Medulla oblongata (tissue), 1 donor: ENCODE measurements around the gene PGLYRP4.

ENCODE experiments used
- DNase-seq: peaks from one replicate; pipeline ENCODE4 v3.0.0-alpha.2; 2015; ENCODE audit errors: extremely low spot score

The PGLYRP4 gene

DNA sequence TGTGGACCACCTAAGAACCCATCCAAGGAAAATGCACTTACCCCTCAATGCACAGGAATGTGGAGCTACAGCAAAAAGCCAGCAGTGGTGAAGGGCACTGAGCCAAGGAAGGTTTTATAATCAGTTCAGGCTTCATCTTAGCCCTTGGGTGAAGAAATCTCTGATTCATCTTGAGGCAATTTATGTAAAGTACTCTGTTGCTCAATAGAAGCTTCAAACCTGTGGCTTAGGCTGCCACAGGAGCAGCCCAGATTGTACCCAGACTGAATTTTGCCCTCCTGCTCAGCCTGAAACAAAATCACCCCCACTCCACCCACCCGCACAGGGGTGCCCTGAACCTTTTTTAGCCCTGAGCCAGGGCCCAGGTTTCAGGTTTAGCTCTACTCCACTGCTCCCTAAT lies 26.9 kb upstream of the PGLYRP4 start, which contains the start of gene S100A12:
Gene S100A12, minus strand, starts transcription at position 111 of the 400 bp plus-strand sequence. CDS start 1,029 bp downstream, outside the sequence.
- DNase-seq, result no peak

DNA sequence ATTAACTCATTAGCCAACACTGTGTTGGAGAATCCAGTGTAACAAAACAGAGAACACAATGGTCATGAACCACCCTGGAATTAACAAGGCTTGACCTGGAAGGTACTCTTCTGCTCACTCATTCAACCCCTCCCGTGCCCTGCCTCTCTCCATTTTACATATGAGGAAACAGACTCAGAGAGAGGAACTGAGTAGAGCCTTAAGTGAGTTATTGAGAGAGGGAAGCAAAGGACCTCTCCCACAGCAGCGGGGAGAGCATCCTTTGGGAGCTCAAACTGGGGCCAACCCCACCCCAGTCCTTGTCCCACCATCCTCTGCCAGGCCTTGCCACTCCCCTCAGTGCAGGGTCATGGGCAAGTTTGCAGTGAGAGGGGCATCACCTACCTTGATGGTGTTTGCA lies 25.4 kb upstream of the PGLYRP4 start:
- no peak for DNase-seq

DNA sequence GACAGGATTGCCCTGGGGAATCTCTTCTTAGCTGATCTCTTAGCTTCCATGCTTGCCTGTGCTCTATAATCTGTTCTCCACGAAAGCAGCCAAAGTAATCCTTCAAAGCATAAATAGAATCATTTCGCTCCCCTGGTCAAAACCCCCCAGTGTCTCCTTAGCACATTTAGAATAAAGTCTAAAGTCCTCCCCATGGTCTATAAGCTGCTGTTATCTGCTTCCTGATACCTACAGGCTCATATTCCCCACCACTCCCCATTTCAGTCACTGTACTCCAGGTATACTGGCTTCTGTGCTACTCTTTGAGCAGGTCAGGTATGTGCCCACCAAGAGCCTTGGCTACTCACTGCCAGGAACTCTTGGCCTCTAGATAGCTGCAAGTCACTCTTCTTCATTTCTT lies 23.9 kb upstream of the PGLYRP4 start:
- DNase-seq, result no peak

DNA sequence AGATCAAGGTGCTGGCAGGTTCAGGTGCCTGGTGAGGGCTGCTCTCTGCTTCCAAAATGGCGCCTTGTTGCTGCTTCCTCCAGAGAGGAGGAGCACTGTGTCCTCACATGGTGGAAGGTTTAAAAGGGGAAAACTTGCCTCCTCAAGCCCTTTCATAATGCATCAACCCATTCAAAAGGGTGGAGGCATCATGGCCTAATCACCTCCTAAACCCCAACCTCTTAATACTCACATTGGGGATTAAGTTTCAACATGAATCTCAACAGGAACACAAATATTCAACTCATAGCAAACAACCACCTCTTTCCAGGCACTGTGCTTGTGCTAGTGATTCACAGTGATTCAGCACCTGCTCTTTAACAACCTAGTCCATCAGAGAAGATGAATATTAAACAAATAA lies 22.6 kb upstream of the PGLYRP4 start:
- no peak for DNase-seq

DNA sequence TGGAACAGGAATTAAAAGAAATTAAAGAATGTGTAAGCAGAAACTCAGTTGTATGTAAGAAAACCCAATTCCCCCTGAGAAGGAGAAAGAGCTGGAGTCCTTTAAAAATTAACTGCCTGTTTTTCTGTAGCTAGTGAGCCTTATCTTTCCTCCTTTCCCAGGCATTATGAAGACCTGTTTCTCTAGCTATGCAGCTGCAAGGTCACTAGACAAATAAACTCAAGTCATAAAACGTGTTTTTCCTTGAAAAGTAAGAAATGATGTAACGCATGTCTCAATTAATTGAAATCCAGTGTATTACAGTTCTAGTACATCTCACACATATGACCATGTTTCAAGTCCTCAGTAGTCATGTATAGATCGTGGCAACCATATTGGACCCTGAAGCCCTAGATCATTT lies 21.5 kb upstream of the PGLYRP4 start:
- no peak for DNase-seq

DNA sequence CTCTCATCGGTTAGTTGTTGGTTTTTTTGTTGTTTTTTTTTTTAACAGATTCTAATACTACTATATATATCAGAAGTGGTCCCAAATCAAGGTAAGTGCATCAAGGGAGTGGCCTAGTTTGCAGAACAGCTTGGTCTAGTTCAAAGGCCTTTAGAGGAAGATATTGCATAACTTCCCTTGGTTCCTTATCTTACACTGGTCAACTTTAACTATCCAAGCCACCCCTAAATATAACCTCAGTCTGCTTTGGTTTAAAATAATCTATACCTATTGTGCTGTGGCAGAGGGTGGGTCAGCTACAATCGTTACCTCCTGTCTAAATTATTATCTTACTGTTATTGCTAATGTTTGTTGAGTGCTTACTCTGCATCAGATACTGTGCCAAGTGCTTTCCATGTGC lies 19.9 kb upstream of the PGLYRP4 start:
- DNase-seq, result no peak

DNA sequence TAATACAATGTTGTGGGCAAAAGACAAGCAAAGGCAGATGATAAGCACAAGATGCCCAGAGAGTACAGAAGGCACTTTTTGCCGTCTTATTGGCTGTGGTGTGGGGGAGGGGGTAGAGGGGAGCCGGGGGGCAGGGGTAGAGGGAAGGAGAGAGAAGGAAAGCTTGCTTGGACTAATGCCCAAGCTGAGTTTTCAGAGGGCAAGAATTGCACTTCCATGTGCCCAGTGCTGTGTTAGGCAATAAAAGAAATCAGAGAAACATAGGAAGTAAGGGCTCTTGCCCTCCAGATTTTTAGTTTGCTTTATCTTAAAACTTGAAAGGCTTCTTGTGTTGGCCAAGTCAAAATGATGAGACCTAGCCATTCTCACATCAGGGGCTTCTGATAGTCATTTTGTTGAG lies 18.4 kb upstream of the PGLYRP4 start:
- no peak for DNase-seq

DNA sequence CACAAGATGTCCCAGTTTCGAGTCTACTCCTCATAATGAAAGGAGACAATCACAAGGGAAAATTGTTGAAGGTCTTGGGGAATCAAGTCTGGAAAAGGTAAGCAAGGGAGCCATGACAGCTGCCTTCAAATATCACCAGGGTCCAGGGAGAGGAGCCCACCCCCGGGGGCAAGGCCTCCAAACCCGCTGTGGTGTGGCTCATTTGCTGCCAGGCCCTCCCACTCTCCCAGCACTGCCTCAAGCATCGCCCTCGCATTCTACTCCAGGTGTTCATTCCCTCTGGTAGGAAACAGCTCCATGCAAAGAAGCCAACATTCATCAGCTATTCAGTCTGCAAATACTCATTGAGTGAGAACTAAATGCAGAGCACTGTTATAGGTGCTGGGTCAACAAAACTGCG lies 17.6 kb upstream of the PGLYRP4 start:
- no peak for DNase-seq

DNA sequence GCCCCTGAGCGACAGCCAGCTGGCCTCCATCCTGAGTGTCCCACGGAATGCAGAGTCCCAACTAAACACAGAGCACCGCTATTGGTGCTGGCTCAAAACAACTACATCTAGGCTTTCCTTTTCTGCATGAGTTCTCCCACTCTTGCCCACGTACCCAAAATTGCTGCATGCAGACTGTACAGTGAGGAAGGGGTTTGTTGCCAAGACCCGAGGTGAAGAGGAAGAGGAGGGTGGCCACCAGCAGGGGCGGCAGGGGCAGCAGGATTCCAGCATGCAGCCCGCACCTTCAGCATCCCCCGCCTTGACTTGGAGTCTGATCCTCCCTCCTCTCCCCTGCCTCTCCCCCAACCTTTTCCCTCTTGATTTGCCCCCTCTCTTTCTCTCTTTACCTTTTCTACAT lies 17.1 kb upstream of the PGLYRP4 start:
- DNase-seq, result no peak

DNA sequence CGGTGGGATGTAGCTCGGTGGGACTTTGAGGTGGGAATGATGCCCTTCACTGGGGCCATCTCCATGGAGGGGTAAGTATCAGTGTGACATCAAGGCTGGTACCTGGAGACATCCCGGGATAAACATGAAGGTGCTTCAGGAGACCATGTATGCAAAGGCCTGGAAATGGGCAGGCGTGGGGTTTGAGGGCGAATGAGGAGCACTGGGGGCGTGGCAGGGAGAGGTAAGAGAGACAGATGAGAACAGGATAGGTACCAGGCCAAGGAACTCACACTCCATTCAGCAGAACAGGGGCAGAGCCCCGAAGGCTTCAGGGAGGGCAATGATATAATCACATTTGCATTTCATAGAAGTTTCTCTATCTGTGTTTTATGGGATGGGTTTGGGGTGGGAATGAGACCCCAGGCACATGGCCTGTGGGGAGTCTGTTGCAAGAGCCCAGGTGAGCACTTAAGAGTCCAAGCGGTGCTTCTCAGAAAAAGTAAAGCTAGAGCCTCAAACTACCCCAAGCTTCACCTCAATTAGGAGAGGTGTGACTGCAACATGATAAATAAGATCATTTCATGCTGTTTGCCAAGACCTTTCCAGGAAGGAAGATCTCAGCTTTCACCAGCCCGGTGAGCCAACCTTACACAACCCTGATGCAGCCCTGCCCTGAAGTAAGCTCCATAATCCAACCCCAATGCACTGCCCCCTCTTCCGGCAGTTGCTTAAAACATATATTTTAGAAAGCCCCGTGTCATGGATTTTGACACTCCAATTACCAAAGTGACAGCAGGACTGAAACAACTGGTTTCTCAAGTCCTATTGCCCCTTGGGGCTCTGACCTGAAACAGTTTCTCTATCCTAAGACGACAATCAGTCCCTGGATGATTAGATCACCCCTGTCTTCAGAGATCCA lies 16.4 kb upstream of the PGLYRP4 start:
- no peak for DNase-seq

DNA sequence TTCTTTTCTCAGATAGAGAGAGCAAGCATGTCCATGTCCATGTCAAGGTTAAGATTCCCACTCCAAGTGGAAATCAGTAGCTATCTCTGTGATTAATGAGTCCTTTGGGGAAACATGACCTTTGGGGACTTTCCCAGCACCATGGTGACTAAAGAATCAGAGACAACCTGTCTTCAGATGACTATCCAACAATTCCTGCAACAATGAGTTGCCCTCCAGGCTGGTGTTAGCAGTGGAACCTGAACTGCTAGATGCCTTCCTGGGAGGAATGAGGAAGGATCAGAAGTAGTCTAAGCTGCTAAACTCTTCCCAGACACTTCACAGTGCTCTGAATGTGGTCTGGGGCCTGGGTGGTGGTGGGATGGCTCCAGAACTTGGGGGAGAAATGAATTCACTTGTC lies 15.5 kb upstream of the PGLYRP4 start:
- no peak for DNase-seq

DNA sequence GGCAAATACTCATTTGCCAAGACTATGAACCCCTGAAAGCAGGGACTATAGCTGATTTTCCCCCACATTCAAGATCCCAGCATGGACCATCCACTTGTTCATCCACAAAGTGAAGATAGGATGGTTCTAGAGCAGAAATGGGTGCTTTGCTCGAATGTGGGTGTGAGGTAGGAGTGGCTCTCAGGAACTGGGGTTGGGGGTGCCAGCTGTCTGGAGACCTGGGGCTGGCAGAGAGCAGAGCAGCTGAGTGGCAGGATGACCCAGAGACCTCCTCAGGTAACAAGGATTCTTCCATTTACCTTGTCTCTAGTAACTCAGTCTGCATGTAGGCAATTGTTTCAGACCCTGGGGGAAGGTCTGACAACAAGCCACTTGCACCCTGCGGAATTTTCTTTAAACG lies 15.0 kb upstream of the PGLYRP4 start:
- DNase-seq, result no peak

DNA sequence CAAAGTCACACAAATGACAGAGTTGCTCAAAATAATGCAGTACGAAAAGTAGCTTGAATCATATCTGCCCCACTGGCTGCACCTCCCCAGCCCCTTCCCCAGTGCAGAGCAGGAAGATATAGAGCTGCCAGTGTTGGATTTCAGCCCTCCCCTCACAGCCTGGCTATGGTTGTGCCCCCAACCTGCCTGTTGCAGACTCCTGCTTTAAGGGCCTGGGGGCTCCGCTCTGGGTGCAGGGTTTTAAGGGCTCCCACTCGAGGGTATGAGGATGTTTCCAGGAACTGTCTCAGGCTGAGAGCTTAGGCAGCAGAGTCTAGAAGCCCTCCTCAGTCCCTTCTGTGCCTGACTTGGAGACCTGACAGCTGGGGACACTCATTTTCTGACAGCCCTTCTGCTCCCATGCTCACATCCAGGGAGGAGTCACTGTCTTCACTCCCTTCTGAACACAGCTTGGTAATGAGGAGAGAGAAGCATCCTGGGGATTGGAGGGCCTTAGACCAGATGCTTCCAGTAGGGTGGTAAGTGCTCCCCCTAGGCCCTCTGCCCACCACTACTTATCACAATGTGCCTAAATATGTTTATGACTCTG lies 13.6 kb upstream of the PGLYRP4 start:
- DNase-seq, result no peak

DNA sequence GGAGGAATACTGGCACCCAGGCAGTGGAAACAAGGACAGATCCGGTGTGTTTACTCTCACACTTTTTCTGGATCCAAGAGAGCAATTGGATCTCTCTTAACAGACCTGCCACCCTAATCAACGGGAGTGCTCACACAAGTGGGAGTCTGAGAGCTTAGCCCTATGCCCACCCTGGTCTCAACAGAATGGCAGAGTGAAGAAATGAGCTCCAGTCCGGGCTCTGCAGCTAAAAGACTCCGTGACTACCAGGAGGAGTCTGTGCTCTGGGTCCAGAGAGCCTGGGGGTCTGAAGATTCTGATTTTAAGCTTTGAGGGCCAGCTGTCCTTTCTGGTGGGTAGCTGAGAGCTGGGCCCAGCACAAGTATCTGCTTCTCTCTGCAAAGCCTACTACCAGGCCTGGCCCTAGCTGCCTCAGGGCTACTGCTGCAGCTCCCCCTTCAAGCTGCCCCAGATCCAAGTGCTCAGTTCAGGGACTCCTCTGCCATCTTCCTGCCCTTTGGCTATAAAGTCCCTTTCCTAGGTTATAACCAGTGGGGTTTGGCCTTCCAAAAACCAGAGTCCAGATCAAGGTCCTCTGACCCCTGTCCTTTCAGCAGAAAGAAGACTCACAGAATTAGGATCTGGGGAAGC lies 13.0 kb upstream of the PGLYRP4 start:
- DNase-seq, result no peak

DNA sequence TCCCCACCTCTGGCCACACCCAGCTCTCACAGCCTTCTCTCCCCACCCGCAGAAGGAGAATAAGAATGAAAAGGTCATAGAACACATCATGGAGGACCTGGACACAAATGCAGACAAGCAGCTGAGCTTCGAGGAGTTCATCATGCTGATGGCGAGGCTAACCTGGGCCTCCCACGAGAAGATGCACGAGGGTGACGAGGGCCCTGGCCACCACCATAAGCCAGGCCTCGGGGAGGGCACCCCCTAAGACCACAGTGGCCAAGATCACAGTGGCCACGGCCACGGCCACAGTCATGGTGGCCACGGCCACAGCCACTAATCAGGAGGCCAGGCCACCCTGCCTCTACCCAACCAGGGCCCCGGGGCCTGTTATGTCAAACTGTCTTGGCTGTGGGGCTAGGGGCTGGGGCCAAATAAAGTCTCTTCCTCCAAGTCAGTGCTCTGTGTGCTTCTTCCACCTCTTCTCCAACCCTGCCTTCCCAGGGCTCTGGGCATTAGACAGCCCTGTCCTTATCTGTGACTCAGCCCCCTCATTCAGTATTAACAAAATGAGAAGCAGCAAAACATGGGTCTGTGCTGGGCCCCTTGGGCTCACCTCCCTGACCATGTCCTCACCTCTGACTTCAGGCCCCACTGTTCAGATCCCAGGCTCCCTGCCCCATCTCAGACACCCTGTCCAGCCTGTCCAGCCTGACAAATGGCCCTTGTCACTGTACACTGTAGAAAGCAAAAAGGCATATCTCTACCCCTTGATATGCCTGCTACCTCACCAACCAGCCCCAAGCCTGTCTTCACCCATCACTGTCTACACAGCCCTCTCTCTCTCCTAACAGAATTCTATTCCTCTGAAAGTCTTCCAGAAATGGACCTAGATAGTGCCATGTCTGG lies 12.2 kb upstream of the PGLYRP4 start:
- DNase-seq, result no peak

DNA sequence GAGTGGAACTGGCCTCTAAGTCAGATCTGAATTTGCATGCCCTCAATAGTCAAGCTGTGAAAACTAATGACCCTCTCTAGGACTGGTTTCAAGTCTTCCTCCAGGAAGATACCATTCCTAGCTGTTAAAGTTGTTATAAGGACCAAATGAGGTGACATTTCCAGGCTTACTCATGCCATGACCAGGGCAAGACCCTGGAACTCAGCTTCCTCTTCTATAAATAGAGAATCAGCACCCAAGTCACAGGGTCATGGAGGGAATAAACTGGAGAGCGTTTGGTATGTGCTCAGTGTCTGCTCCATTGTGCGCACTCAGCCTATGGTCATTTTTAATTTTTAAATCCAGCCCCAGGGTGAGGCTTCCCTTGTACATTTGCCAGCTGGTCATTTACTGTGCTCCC lies 11.5 kb upstream of the PGLYRP4 start:
- DNase-seq, result peak; percentile 7

DNA sequence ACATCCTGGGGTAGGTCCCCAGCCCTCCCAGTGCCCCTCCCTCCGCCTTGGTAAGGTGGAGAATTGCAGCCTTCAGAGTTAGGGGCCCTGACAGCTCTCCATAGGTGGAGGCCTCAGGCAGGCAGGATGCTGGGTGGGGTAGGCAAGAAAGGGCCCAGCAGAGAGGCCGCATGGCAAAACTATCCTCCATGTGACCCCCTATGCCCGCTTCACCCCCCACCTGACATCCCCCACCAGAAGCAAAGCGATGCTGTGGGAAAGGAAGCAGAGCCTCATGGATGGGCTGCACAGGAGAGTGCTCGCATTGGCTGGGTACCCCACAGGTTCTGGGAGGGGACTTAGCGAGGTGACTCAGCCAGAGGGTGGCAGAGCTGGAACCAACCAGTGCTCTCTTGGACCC lies 10.6 kb upstream of the PGLYRP4 start:
- DNase-seq, result no peak

DNA sequence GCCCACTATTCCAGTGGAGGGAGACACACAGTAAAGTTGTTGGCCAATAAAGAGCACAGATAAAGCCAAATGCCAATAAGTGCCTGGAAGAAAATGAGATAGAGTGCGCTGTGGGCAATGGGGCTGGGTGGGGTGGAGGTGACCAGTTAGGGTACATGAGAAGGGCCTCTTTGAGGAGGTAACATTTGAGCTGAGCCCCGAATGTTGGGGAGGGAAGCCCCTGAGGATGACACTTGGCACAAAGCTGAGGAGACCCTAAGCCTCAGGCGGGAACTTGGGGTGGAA lies 10.0 kb upstream of the PGLYRP4 start:
- no peak for DNase-seq

DNA sequence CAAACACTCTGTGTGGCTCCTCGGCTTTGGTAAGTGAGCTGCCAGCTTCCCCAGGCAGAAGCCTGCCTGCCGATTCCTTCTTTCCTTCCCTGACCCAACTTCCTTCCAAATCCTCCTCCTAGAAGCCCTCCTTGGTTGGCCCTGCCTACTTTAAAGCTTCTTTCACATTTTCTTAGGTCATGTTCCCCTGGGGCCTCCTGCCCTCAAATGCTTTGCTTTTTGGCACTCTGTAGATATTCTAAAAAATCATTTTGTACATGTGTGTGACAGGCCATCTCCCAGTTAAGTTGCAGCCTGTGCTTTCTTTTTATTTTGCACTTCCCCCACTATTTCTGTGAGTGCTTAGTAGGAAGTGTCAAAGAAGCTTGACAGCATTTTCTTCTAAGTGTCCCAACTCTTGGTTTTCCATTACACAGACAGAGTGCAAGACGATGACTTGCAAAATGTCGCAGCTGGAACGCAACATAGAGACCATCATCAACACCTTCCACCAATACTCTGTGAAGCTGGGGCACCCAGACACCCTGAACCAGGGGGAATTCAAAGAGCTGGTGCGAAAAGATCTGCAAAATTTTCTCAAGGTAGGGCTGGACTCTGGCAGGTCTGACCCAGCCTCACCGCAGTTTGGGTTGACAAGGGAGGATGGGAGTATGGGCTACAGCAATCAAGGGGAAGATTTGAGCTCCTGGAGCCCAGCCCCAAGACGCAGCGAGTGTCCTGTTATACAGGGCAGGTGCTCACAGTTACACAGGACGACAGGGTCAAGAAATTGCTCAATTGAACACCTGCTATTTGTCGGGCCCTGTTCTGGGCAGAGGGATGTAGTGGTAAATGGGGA lies 9.4 kb upstream of the PGLYRP4 start, which contains the start of gene S100A9:
Gene S100A9, plus strand, starts transcription at position 2 of the 838 bp plus-strand sequence. Its CDS starts 430 bp downstream, at position 432.
- no peak for DNase-seq

DNA sequence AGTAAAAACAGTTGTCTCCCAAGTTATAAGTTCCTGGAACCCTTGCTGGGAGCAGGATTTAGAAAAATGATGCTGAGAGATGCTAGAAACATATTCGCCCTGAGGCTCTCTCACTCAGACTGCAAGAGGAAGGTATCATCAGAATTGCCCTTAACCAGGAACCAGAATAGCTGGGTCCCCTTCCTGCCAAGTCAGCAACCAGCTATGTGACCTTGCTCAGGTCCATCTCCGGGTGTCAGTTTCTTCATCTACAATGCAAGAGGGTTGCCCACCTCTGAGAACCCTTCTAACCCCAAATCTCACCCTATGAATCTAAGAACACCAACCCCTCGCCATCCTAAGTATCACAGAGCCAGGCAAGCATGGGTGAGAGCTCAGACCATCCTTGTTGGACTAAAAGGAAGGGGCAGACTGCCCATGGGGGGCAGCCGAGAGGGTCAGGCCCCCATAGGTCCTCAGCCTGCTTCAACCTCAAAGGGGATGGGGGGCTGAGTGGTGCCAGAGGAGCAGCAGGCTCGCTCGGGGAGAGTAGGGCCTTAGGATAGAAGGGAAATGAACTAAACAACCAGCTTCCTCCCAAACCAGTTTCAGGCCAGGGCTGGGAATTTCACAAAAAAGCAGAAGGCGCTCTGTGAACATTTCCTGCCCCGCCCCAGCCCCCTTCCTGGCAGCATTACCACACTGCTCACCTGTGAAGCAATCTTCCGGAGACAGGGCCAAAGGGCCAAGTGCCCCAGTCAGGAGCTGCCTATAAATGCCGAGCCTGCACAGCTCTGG lies 8.6 kb upstream of the PGLYRP4 start:
- DNase-seq, result no peak
